Neural crest cell (in vitro differentiated cells): ENCODE measurements around the gene OSBPL3. TPM values are rescaled to one million over a fixed set of nuclear protein-coding genes. Genes with fewer than 3 reads are reported as not detected.
"Not testable (repeated sequence)": the region's sequence is repeated elsewhere in the genome, so short reads cannot be mapped to it uniquely, and the experiment has no call there.

Experiments used
- DNase-seq: peaks from one replicate; pipeline ENCODE4 v3.0.0; 2021; ENCODE audit warnings: low read depth, mixed read lengths, low spot score
- H3K27ac Mint-ChIP-seq: one replicate; pipeline ENCODE4 v1.8.0; 2021; ENCODE audit warnings: mild to moderate bottlenecking, mixed read lengths; ENCODE audit not compliant: unreplicated experiment
- H3K27me3 Mint-ChIP-seq: 2 replicates; pipeline ENCODE4 v1.8.0; 2021; ENCODE audit warnings: low read depth, mild to moderate bottlenecking, mixed read lengths
- H3K36me3 Mint-ChIP-seq: 2 replicates; pipeline ENCODE4 v1.8.0; 2021; ENCODE audit warnings: low read depth, mild to moderate bottlenecking, mixed read lengths
- H3K4me1 Mint-ChIP-seq: 2 replicates; pipeline ENCODE4 v1.8.0; 2021; ENCODE audit warnings: mixed read lengths
- H3K4me3 Mint-ChIP-seq: one replicate; pipeline ENCODE4 v1.8.0; 2021; ENCODE audit warnings: mild to moderate bottlenecking, mixed read lengths
- H3K9me3 Mint-ChIP-seq: 2 replicates; pipeline ENCODE4 v1.8.0; 2021; ENCODE audit warnings: mixed read lengths
- CTCF ChIP-seq: fragments of 200-600 bp; sonication (generic); conservative IDR thresholded peaks from 2 replicates; pipeline ENCODE4 v1.5.0; 2021; ENCODE audit warnings: antibody characterized with exemption, mild to moderate bottlenecking
- total RNA-seq: library from RNA; stranded (reverse); gene quantifications from 2 replicates; pipeline ENCODE4 v1.2.1, GENCODE V29; 2021

The OSBPL3 gene
- total RNA-seq, 1 donor from 2014 or later: 11.8 TPM

- Mint-ChIP-seq H3K36me3 (peaks cover 3% of the 10 kb centered on the region), H3K4me3 (no peak overlapping the region)
Measured at GRCh38 chr7:24908166-24908565, 71.8 kb downstream of the OSBPL3 start.

GRCh38 chr7:24907311-24907886 is 72.6 kb downstream of the OSBPL3 start:
- H3K27ac Mint-ChIP-seq: no peak overlapping the region
- no peak overlapping the region for H3K4me3 Mint-ChIP-seq
- peaks cover 3% of the 10 kb centered on the region for H3K36me3 Mint-ChIP-seq
- TF ChIP-seq CTCF: no peak
- H3K27me3 Mint-ChIP-seq: no peaks in the 10 kb centered on the region
- no peaks in the 10 kb centered on the region for H3K4me1 Mint-ChIP-seq
- no peaks in the 10 kb centered on the region for H3K9me3 Mint-ChIP-seq
- DNase-seq: no peak

More at GRCh38 chr7:24908166-24908565, 71.8 kb downstream of the OSBPL3 start:
- Mint-ChIP-seq H3K4me1 (no peaks in the 10 kb centered on the region), H3K27me3 (no peaks in the 10 kb centered on the region), H3K27ac (no peak overlapping the region), H3K9me3 (no peaks in the 10 kb centered on the region)
- DNase-seq: no peak
- TF ChIP-seq CTCF: no peak

GRCh38 chr7:24905996-24906770 is 73.8 kb downstream of the OSBPL3 start:
- H3K4me3 Mint-ChIP-seq: no peak overlapping the region
- H3K9me3 Mint-ChIP-seq: no peaks in the 10 kb centered on the region
- DNase-seq: no peak
- H3K27me3 Mint-ChIP-seq: no peaks in the 10 kb centered on the region
- no peaks in the 10 kb centered on the region for H3K4me1 Mint-ChIP-seq
- H3K36me3 Mint-ChIP-seq: peaks cover 3% of the 10 kb centered on the region
- H3K27ac Mint-ChIP-seq: no peak overlapping the region
- no peak for TF ChIP-seq CTCF

- not testable (repeated sequence) for H3K9me3 Mint-ChIP-seq, H3K4me1 Mint-ChIP-seq, H3K4me3 Mint-ChIP-seq, H3K27me3 Mint-ChIP-seq, H3K36me3 Mint-ChIP-seq, H3K27ac Mint-ChIP-seq, DNase-seq
Measured at GRCh38 chr7:24903992-24904391, 76.0 kb downstream of the OSBPL3 start.

- Mint-ChIP-seq H3K4me3 (no peak overlapping the region), H3K27me3 (no peaks in the 10 kb centered on the region), H3K4me1 (no peaks in the 10 kb centered on the region), H3K9me3 (no peaks in the 10 kb centered on the region), H3K27ac (no peak overlapping the region), H3K36me3 (peaks cover 3% of the 10 kb centered on the region)
- no peak for TF ChIP-seq CTCF
- DNase-seq: no peak
Measured at GRCh38 chr7:24903559-24903958, 76.4 kb downstream of the OSBPL3 start.

- Mint-ChIP-seq H3K27me3 (no peaks in the 10 kb centered on the region), H3K36me3 (peaks cover 3% of the 10 kb centered on the region), H3K27ac (no peak overlapping the region), H3K4me3 (no peak overlapping the region), H3K9me3 (no peaks in the 10 kb centered on the region), H3K4me1 (no peaks in the 10 kb centered on the region)
- no peak for DNase-seq
- TF ChIP-seq CTCF: no peak
Measured at GRCh38 chr7:24902931-24903330, 77.0 kb downstream of the OSBPL3 start.
